ENCODE measurements around the gene PLXNC1.

PLXNC1 gene

DNA sequence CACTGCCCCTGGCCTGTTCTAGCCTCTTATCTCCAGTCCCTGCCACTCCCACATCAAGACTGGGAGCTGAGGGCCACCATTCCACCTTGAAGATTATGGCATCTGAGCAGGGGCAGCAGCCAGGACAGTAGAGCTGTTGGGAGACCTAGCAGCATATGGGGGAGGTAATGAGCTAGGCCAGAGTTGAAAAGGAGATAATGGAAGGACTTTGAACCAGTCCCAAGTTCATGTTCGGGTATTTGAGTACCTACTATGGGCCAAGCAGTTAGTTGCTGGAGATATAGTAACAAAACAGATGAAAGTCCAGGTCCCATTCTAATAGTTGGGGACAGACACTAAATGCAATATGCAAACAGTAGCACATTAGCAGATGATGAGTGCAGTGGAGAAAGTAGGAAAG is 151.5 kb downstream of the PLXNC1 start:
- Histone ChIP-seq H3F3A (ENCODE audit: low read depth) (no peaks in the 10 kb centered on the region), H3K4me1 (ENCODE audit: insufficient read depth, low read length, poor library complexity, severe bottlenecking) (peaks cover 3% of the 10 kb centered on the region), H3K4me3 (ENCODE audit: low read length, poor library complexity, severe bottlenecking) (no peak overlapping the region), H3K4me2 (ENCODE audit: low read depth, low read length, poor library complexity, severe bottlenecking) (no peak overlapping the region), H3K79me2 (ENCODE audit: insufficient read depth, low read length) (no peaks in the 10 kb centered on the region), H3K9me2 (replicated peaks; ENCODE audit: low read depth, low read length) (no peaks in the 10 kb centered on the region), H4K20me1 (ENCODE audit: insufficient read depth, low read length, poor library complexity, severe bottlenecking) (no peaks in the 10 kb centered on the region), H3K9me3 (ENCODE audit: insufficient read depth, low read depth, low read length) (no peaks in the 10 kb centered on the region), H3K9ac (ENCODE audit: low read depth, low read length, poor library complexity, severe bottlenecking) (no peak overlapping the region), H3K36me3 (ENCODE audit: insufficient read depth, low read length) (peaks cover 54% of the 10 kb centered on the region; the same call in 1 of the 2 replicates), H2AFZ (ENCODE audit: low read length) (no peak overlapping the region), H3K27me3 (ENCODE audit: insufficient read depth, low read length, poor library complexity, severe bottlenecking) (no peaks in the 10 kb centered on the region)
- TF ChIP-seq, protein P1, sequence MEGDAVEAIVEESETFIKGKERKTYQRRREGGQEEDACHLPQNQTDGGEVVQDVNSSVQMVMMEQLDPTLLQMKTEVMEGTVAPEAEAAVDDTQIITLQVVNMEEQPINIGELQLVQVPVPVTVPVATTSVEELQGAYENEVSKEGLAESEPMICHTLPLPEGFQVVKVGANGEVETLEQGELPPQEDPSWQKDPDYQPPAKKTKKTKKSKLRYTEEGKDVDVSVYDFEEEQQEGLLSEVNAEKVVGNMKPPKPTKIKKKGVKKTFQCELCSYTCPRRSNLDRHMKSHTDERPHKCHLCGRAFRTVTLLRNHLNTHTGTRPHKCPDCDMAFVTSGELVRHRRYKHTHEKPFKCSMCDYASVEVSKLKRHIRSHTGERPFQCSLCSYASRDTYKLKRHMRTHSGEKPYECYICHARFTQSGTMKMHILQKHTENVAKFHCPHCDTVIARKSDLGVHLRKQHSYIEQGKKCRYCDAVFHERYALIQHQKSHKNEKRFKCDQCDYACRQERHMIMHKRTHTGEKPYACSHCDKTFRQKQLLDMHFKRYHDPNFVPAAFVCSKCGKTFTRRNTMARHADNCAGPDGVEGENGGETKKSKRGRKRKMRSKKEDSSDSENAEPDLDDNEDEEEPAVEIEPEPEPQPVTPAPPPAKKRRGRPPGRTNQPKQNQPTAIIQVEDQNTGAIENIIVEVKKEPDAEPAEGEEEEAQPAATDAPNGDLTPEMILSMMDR (conservative IDR thresholded peaks at IDR 0.05; ENCODE audit: low read length), result no peak
- TF ChIP-seq EZH2phosphoT487 (IDR thresholded peaks at IDR 0.05; ENCODE audit: borderline replicate concordance), result no peak

DNA sequence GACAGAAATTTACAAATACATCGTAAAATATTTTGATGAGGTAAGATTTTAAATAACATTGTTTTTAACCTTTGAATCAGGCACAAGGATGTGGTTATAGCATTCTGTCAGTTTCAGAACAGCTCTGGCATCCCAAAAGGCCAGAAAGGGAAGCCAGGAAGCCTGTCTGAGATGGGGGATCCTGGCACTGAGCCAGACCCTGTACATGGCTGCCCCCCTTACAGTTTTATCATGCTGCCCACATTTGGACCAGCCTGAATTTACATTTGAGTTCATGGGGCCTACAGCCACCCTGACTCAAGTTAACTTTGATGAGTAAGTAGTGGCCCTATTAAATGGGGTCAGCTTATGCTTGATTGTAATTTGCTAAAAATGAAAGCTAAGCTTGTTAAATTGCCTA is 155.6 kb downstream of the PLXNC1 start:
- no peaks in the 10 kb centered on the region for H3K9me3 ChIP-seq (ENCODE audit: insufficient read depth, low read depth, low read length)
- no peaks in the 10 kb centered on the region for H4K20me1 ChIP-seq (ENCODE audit: insufficient read depth, low read length, poor library complexity, severe bottlenecking)
- no peaks in the 10 kb centered on the region for H3K79me2 ChIP-seq (ENCODE audit: insufficient read depth, low read length)
- no peaks in the 10 kb centered on the region for H3K27me3 ChIP-seq (ENCODE audit: insufficient read depth, low read length, poor library complexity, severe bottlenecking)
- H3K9ac ChIP-seq (ENCODE audit: low read depth, low read length, poor library complexity, severe bottlenecking), result no peak overlapping the region
- H2AFZ ChIP-seq (ENCODE audit: low read length), result no peak overlapping the region
- no peaks in the 10 kb centered on the region for H3K4me1 ChIP-seq (ENCODE audit: insufficient read depth, low read length, poor library complexity, severe bottlenecking)
- H3K4me2 ChIP-seq (ENCODE audit: low read depth, low read length, poor library complexity, severe bottlenecking), result no peak overlapping the region
- TF ChIP-seq, protein P1 (conservative IDR thresholded peaks at IDR 0.05; ENCODE audit: low read length), result no peak
- TF ChIP-seq EZH2phosphoT487 (IDR thresholded peaks at IDR 0.05; ENCODE audit: borderline replicate concordance), result no peak
- H3K9me2 ChIP-seq (replicated peaks; ENCODE audit: low read depth, low read length), result no peaks in the 10 kb centered on the region
- H3K36me3 ChIP-seq (ENCODE audit: insufficient read depth, low read length), result peaks cover 82% of the 10 kb centered on the region
- H3F3A ChIP-seq (ENCODE audit: low read depth), result no peaks in the 10 kb centered on the region
- no peak overlapping the region for H3K4me3 ChIP-seq (ENCODE audit: low read length, poor library complexity, severe bottlenecking)

DNA sequence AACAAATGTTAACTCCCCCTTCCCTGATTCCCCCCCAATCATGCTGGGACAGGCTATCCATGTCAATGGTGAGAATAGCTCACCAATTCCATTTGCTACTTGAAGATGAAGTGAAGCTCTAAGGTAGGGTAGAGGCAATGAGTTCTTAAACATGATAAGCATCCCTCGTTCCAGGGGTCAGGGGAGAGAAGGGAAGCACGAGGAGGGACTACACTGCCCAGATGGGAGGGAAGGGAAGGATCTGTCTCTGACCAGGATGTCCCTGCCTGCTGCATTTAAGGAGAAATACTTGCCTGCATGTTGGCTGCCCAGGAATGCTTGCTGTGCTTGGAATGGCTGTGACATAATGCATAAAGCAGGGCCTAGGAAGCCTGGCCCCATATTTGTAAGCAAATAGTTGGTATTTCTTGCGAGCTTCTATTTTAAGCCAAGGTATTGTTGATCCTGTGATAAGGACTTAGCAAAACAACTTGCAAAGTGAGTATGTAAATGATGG is 156.2 kb downstream of the PLXNC1 start:
- Histone ChIP-seq H3K27me3 (ENCODE audit: insufficient read depth, low read length, poor library complexity, severe bottlenecking) (no peaks in the 10 kb centered on the region), H3F3A (ENCODE audit: low read depth) (no peaks in the 10 kb centered on the region), H3K36me3 (ENCODE audit: insufficient read depth, low read length) (peaks cover 84% of the 10 kb centered on the region), H3K9me3 (ENCODE audit: insufficient read depth, low read depth, low read length) (no peaks in the 10 kb centered on the region), H3K9ac (ENCODE audit: low read depth, low read length, poor library complexity, severe bottlenecking) (no peak overlapping the region), H4K20me1 (ENCODE audit: insufficient read depth, low read length, poor library complexity, severe bottlenecking) (no peaks in the 10 kb centered on the region), H3K4me3 (ENCODE audit: low read length, poor library complexity, severe bottlenecking) (no peak overlapping the region), H3K4me1 (ENCODE audit: insufficient read depth, low read length, poor library complexity, severe bottlenecking) (no peaks in the 10 kb centered on the region), H3K4me2 (ENCODE audit: low read depth, low read length, poor library complexity, severe bottlenecking) (no peak overlapping the region), H3K9me2 (replicated peaks; ENCODE audit: low read depth, low read length) (no peaks in the 10 kb centered on the region), H2AFZ (ENCODE audit: low read length) (no peak overlapping the region), H3K79me2 (ENCODE audit: insufficient read depth, low read length) (no peaks in the 10 kb centered on the region)
- no peak for TF ChIP-seq EZH2phosphoT487 (IDR thresholded peaks at IDR 0.05; ENCODE audit: borderline replicate concordance)
- TF ChIP-seq, protein P1 (conservative IDR thresholded peaks at IDR 0.05; ENCODE audit: low read length), result no peak

Measured in Loucy (cell line).